IMR-90 (cell line): Measurements from ENCODE around the gene CYP24A1. TPM values are rescaled to one million over a fixed set of nuclear protein-coding genes. Genes with fewer than 3 reads are reported as not detected.

Source experiments
- ATAC-seq: fragments of 200-7000 bp; cut with Tn5 transposase; 2 replicates; pipeline ENCODE4 v1.9.1; 2020; ENCODE audit warnings: low read depth, mild to moderate bottlenecking, moderate library complexity
- BruUV-seq: library from RNA; stranded (reverse); fragments of 400-500 nt; replicated peaks from 2 replicates; lab custom pipeline; 2021; lab: Mats Ljungman, UMichigan
- CTCF ChIA-PET: fragments of 300-600 bp; formaldehyde crosslinking; extraction: SDS; loops from one replicate; lab custom pipeline; 2021; ENCODE audit warnings: antibody characterized with exemption; lab: Yijun Ruan, JAX
- POLR2A ChIA-PET: fragments of 300-600 bp; sonication (Branson Sonifier 250); formaldehyde crosslinking; loops from one replicate; lab custom pipeline; 2022; ENCODE audit warnings: antibody characterized with exemption; ENCODE audit not compliant: unreplicated experiment; lab: Charles Lee
- DNase-seq: peaks from one replicate; pipeline ENCODE4 v3.0.0; 2013
- H2AFZ ChIP-seq: replicated peaks from 2 replicates; pipeline ENCODE3; 2013; ENCODE audit warnings: low read length, mild to moderate bottlenecking; ENCODE audit not compliant: poor library complexity
- H2AK5ac ChIP-seq: 2 replicates; pipeline ENCODE4 v1.6.1; 2013; ENCODE audit warnings: low read depth, low read length, inconsistent platforms
- H2AK9ac ChIP-seq: replicated peaks from 2 replicates; pipeline ENCODE3; 2013; ENCODE audit warnings: mild to moderate bottlenecking, low read depth, low read length, moderate library complexity; ENCODE audit not compliant: poor library complexity
- H2BK120ac ChIP-seq: 2 replicates; pipeline ENCODE4 v1.6.1; 2013; ENCODE audit warnings: low read depth, low read length, inconsistent platforms
- H2BK15ac ChIP-seq: 3 replicates; pipeline ENCODE4 v1.6.1; 2013; ENCODE audit warnings: low read depth, low read length, inconsistent platforms
- H2BK20ac ChIP-seq: 2 replicates; pipeline ENCODE4 v1.6.1; 2013; ENCODE audit warnings: low read depth, mild to moderate bottlenecking, inconsistent platforms, low read length, moderate library complexity
- H2BK5ac ChIP-seq: 2 replicates; pipeline ENCODE4 v1.6.1; 2013; ENCODE audit warnings: mild to moderate bottlenecking, low read depth, low read length, inconsistent platforms; ENCODE audit not compliant: poor library complexity, severe bottlenecking
- H3K14ac ChIP-seq: replicated peaks from 2 replicates; pipeline ENCODE4 v1.6.1; 2013; ENCODE audit warnings: low read depth, low read length, inconsistent platforms
- H3K18ac ChIP-seq: 2 replicates; pipeline ENCODE4 v1.6.1; 2013; ENCODE audit warnings: low read depth, low read length, control low read depth
- H3K23ac ChIP-seq: 2 replicates; pipeline ENCODE4 v1.6.1; 2013; ENCODE audit warnings: low read depth, low read length, inconsistent platforms
- H3K27ac ChIP-seq: 2 replicates; pipeline ENCODE4 v1.5.1; 2013; ENCODE audit warnings: mild to moderate bottlenecking, control low read depth, low read length; ENCODE audit not compliant: insufficient read depth
- H3K27me3 ChIP-seq: 2 replicates; pipeline ENCODE4 v1.6.1; 2013; ENCODE audit warnings: low read length; ENCODE audit not compliant: control insufficient read depth, insufficient read depth
- H3K36me3 ChIP-seq: 2 replicates; pipeline ENCODE4 v1.6.1; 2013; ENCODE audit warnings: low read length, mixed read lengths; ENCODE audit not compliant: control insufficient read depth, insufficient read depth
- H3K4ac ChIP-seq: 2 replicates; pipeline ENCODE4 v1.6.1; 2013; ENCODE audit warnings: low read depth, low read length, inconsistent platforms
- H3K4me1 ChIP-seq: 2 replicates; pipeline ENCODE4 v1.6.1; 2013; ENCODE audit warnings: low read length, mixed read lengths; ENCODE audit not compliant: control insufficient read depth, insufficient read depth
- H3K4me2 ChIP-seq: 2 replicates; pipeline ENCODE4 v1.6.1; 2013; ENCODE audit warnings: low read depth, mild to moderate bottlenecking, control low read depth, low read length, moderate library complexity
- H3K4me3 ChIP-seq: 2 replicates; pipeline ENCODE4 v1.5.1; 2013; ENCODE audit warnings: low read depth, mild to moderate bottlenecking, control low read depth, low read length, moderate library complexity; ENCODE audit not compliant: insufficient read depth
- H3K56ac ChIP-seq: 2 replicates; pipeline ENCODE4 v1.6.1; 2013; ENCODE audit warnings: low read length, inconsistent platforms; ENCODE audit not compliant: insufficient read depth; ENCODE audit errors: extremely low read depth
- H3K79me1 ChIP-seq, 2 experiments: 2 replicates each; pipeline ENCODE4 v1.6.1; 2013; ENCODE audit warnings: low read length in 2 of 2, inconsistent platforms in 1 of 2, low read depth in 1 of 2
- H3K9ac ChIP-seq: 2 replicates; pipeline ENCODE4 v1.6.1; 2013; ENCODE audit warnings: low read depth, low read length, control low read depth
- H3K9me1 ChIP-seq: 2 replicates; pipeline ENCODE4 v1.6.1; 2013; ENCODE audit warnings: low read length, inconsistent platforms; ENCODE audit not compliant: insufficient read depth
- H3K9me3 ChIP-seq: 2 replicates; pipeline ENCODE4 v1.6.1; 2013; ENCODE audit warnings: low read length; ENCODE audit not compliant: control insufficient read depth, insufficient read depth
- H4K20me1 ChIP-seq: 2 replicates; pipeline ENCODE4 v1.6.1; 2013; ENCODE audit warnings: low read length, inconsistent platforms; ENCODE audit not compliant: insufficient read depth
- H4K5ac ChIP-seq: 2 replicates; pipeline ENCODE4 v1.6.1; 2013; ENCODE audit warnings: mild to moderate bottlenecking, low read depth, low read length, control low read depth
- H4K8ac ChIP-seq, 2 experiments: 2 replicates each; pipeline ENCODE4 v1.6.1; 2013; ENCODE audit warnings: low read depth in 2 of 2, low read length in 2 of 2, control low read depth in 1 of 2, inconsistent platforms in 1 of 2
- H4K91ac ChIP-seq: 2 replicates; pipeline ENCODE4 v1.6.1; 2013; ENCODE audit warnings: low read depth, low read length, inconsistent platforms; ENCODE audit not compliant: insufficient read depth
- BHLHE40 ChIP-seq: fragments of 150-350 bp; IDR thresholded peaks from 2 replicates; pipeline ENCODE4 v1.6.1; 2016; ENCODE audit warnings: mild to moderate bottlenecking, low read depth, low read length
- CEBPB ChIP-seq: IDR thresholded peaks from 2 replicates; pipeline ENCODE4 v1.6.1; 2012; ENCODE audit warnings: low read depth, low read length, improper control_type of control experiment
- CHD1 ChIP-seq: IDR thresholded peaks from 2 replicates; pipeline ENCODE4 v1.6.1; 2012; ENCODE audit warnings: low read depth, low read length, improper control_type of control experiment
- CTCF ChIP-seq: conservative IDR thresholded peaks from 2 replicates; pipeline ENCODE4 v1.5.1; 2012; ENCODE audit warnings: mild to moderate bottlenecking, low read depth, low read length, improper control_type of control experiment
- ELK1 ChIP-seq: fragments of 150-350 bp; IDR thresholded peaks from 2 replicates; pipeline ENCODE4 v1.6.1; 2016; ENCODE audit warnings: low read depth, mild to moderate bottlenecking, low read length, moderate library complexity, borderline replicate concordance
- FOS ChIP-seq: fragments of 150-350 bp; IDR thresholded peaks from 2 replicates; pipeline ENCODE4 v1.6.1; 2016; ENCODE audit warnings: low read depth, low read length
- MAFK ChIP-seq: IDR thresholded peaks from 2 replicates; pipeline ENCODE4 v1.6.1; 2012; ENCODE audit warnings: low read depth, low read length, improper control_type of control experiment
- MAZ ChIP-seq: IDR thresholded peaks from 2 replicates; pipeline ENCODE4 v1.6.1; 2012; ENCODE audit warnings: low read depth, mild to moderate bottlenecking, low read length, improper control_type of control experiment, moderate library complexity, borderline replicate concordance
- MXI1 ChIP-seq: IDR thresholded peaks from 2 replicates; pipeline ENCODE4 v1.6.1; 2012; ENCODE audit warnings: low read depth, mild to moderate bottlenecking, low read length, moderate library complexity, borderline replicate concordance
- NFE2L2 ChIP-seq: fragments of 150-350 bp; IDR thresholded peaks from 2 replicates; pipeline ENCODE4 v1.6.1; 2016; ENCODE audit warnings: low read depth, mild to moderate bottlenecking, low read length
- POLR2A ChIP-seq: IDR thresholded peaks from 2 replicates; pipeline ENCODE4 v1.6.1; 2012; ENCODE audit warnings: mild to moderate bottlenecking, low read depth, low read length
- RAD21 ChIP-seq: IDR thresholded peaks from 2 replicates; pipeline ENCODE4 v1.6.1; 2012; ENCODE audit warnings: low read length, improper control_type of control experiment
- RCOR1 ChIP-seq: IDR thresholded peaks from 2 replicates; pipeline ENCODE4 v1.6.1; 2012; ENCODE audit warnings: mild to moderate bottlenecking, low read length, improper control_type of control experiment; ENCODE audit not compliant: insufficient replicate concordance
- RFX5 ChIP-seq: IDR thresholded peaks from 2 replicates; pipeline ENCODE4 v1.8.0; 2012; ENCODE audit warnings: low read depth, mild to moderate bottlenecking, low read length, moderate library complexity
- SMC3 ChIP-seq: fragments of 150-350 bp; IDR thresholded peaks from 2 replicates; pipeline ENCODE4 v1.6.1; 2016; ENCODE audit warnings: low read depth, mild to moderate bottlenecking, antibody characterized with exemption, low read length, moderate library complexity
- USF2 ChIP-seq: fragments of 150-350 bp; IDR thresholded peaks from 2 replicates; pipeline ENCODE4 v1.6.1; 2017; ENCODE audit warnings: mild to moderate bottlenecking, antibody characterized with exemption, low read length, low read depth
- WGBS, 2 experiments: methylation state at CpG; one replicate each; pipeline versions ENCODE4 v1.1.5 to v1.1.7; 2013; ENCODE audit warnings: missing lambda C conversion rate in 2 of 2; ENCODE audit not compliant: insufficient read length in 1 of 2; ENCODE audit errors: extremely low coverage in 2 of 2; 5-methylcytosine and 5-hydroxymethylcytosine counted together
- dilution Hi-C: fragments of 300-500 bp; cut with HindIII; formaldehyde crosslinking; loops from one replicate; pipeline ENCODE4 v1.14.3; 2018; ENCODE audit warnings: low sequenced_read_pairs; ENCODE audit not compliant: unreplicated experiment
- in situ Hi-C: fragments of 300-500 bp; cut with MboI; formaldehyde crosslinking; loops from 3 replicates; pipeline ENCODE4 v1.14.3; 2019; ENCODE audit warnings: low sequenced_read_pairs, inconsistent platforms, mixed read lengths
- intact Hi-C: fragments of 100-400 bp; cut with micrococcal nuclease; formaldehyde crosslinking; loops from 2 replicates; pipeline ENCODE4 v1.10.0; 2022
- polyA plus RNA-seq, 3 experiments: library from polyadenylated mRNA; depleted of rRNA; stranded (reverse); fragments of >200 nt; gene quantifications; 2 replicates each; pipeline ENCODE4 v1.2.3, GENCODE V29; 2012; ENCODE audit warnings: low replicate concordance in 1 of 3
- total RNA-seq: library from RNA; depleted of rRNA; stranded (reverse); fragments of >200 nt; gene quantifications from 2 replicates; pipeline ENCODE4 v1.2.3, GENCODE V29; 2012

CYP24A1 gene
- total and polyA plus RNA-seq, 2 of the 4 experiments (the other 2 are of a cell fraction) = not detected

- Histone ChIP-seq H3K23ac (no peak overlapping the region), H2BK5ac (no peak overlapping the region), H3K9me3 (no peaks in the 10 kb centered on the region), H3K79me1 (no peaks in the 10 kb centered on the region), H3K4me1 (no peaks in the 10 kb centered on the region), H3K18ac (no peak overlapping the region), H2AK5ac (no peak overlapping the region), H4K91ac (no peak overlapping the region), H3K9me1 (no peaks in the 10 kb centered on the region), H4K5ac (no peak overlapping the region), H4K8ac (no peak overlapping the region), H3K36me3 (no peaks in the 10 kb centered on the region), H3K4ac (no peak overlapping the region), H3K9ac (no peak overlapping the region), H3K56ac (no peak overlapping the region), H2BK20ac (no peak overlapping the region), H4K20me1 (no peaks in the 10 kb centered on the region), H3K4me3 (no peak overlapping the region), H3K4me2 (no peak overlapping the region), H3K27ac (no peak overlapping the region), H3K27me3 (peaks cover 44% of the 10 kb centered on the region), H2AK9ac (no peak overlapping the region), H2AFZ (no peak overlapping the region), H2BK15ac (no peak overlapping the region), H3K14ac (no peak overlapping the region), H2BK120ac (no peak overlapping the region)
- CTCF ChIA-PET = no interaction called here
- in situ Hi-C loops = no loop called here
- intact Hi-C loops = no loop called here
- DNase-seq (no peak), ATAC-seq (no peak)
- no peak for TF ChIP-seq CTCF
- TF ChIP-seq ELK1 = no peak
- no peak for TF ChIP-seq FOS
- no peak for TF ChIP-seq RCOR1
- no peak for TF ChIP-seq BHLHE40
- TF ChIP-seq CEBPB = no peak
- no peak for TF ChIP-seq RAD21
- TF ChIP-seq MXI1 = no peak
- TF ChIP-seq NFE2L2 = no peak
- TF ChIP-seq CHD1 = no peak
- TF ChIP-seq MAFK = no peak
- TF ChIP-seq SMC3 = no peak
- no peak for TF ChIP-seq POLR2A
- no peak for TF ChIP-seq MAZ
- TF ChIP-seq USF2 = no peak
- no peak for TF ChIP-seq RFX5
- no CpG with 5 or more reads among the region's 5 CpGs for WGBS, 2 experiments
- BruUV-seq = no TSS peak
- dilution Hi-C loops = no loop called here
- POLR2A ChIA-PET = no interaction called here
Measured at GRCh38 chr20:54163402-54163801, 10.4 kb downstream of the CYP24A1 start.
